A673 (cell line): ENCODE results near the gene BLOC1S4.

Experiments used
- EZH2 ChIP-seq: fragments of 200-600 bp; sonication (generic); IDR thresholded peaks from 2 replicates; pipeline ENCODE4 v1.6.1; 2017; ENCODE audit warnings: borderline replicate concordance, low read depth, mild to moderate bottlenecking, mixed read lengths, antibody characterized with exemption, low read length; ENCODE audit not compliant: poor library complexity, severe bottlenecking
- TF ChIP-seq, protein P1 (sequence below): fragments of 300-800, 200-600 bp; sonication (generic); conservative IDR thresholded peaks from 2 replicates; pipeline ENCODE4 v1.5.1; 2017; ENCODE audit warnings: low read depth, mild to moderate bottlenecking, antibody characterized with exemption, low read length, moderate library complexity, mixed read lengths

DNA sequence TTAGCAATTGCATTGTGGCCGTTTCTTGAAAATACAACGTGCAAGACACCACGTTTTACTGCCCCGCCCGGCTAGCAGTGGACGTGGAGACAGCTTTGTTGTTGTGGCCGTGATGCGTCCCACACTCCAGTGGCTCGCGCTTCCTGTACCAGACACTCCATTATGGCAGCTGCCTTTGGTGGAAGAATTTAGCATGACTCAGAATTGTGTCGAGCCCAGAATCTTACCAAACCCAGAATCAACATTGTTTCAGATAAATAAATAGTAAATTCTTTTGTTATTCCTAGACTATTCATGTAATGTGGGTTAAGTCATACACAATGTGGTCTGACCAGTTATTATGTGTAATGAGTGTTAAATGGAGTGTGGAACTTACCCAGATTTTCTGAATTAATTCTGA lies 47.6 kb upstream of the BLOC1S4 start:
- TF ChIP-seq, protein P1, sequence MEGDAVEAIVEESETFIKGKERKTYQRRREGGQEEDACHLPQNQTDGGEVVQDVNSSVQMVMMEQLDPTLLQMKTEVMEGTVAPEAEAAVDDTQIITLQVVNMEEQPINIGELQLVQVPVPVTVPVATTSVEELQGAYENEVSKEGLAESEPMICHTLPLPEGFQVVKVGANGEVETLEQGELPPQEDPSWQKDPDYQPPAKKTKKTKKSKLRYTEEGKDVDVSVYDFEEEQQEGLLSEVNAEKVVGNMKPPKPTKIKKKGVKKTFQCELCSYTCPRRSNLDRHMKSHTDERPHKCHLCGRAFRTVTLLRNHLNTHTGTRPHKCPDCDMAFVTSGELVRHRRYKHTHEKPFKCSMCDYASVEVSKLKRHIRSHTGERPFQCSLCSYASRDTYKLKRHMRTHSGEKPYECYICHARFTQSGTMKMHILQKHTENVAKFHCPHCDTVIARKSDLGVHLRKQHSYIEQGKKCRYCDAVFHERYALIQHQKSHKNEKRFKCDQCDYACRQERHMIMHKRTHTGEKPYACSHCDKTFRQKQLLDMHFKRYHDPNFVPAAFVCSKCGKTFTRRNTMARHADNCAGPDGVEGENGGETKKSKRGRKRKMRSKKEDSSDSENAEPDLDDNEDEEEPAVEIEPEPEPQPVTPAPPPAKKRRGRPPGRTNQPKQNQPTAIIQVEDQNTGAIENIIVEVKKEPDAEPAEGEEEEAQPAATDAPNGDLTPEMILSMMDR, result no peak
- no peak for TF ChIP-seq EZH2
